Left kidney (tissue), 2 donors: Measurements from ENCODE around the gene ADIPOR2. TPM values are rescaled to one million over a fixed set of nuclear protein-coding genes. Genes with fewer than 3 reads are reported as not detected.

Experiments used
- DNase-seq: peaks from one replicate; pipeline ENCODE4 v3.0.0-alpha.2; 2013
- polyA plus RNA-seq: library from polyadenylated mRNA; unstranded; fragments of 120-200 nt; gene quantifications from one replicate; pipeline ENCODE4 v1.2.1, GENCODE V29; 2013; ENCODE audit not compliant: insufficient read length

The ADIPOR2 gene
- polyA plus RNA-seq, 1 donor, result 49.2 TPM

DNA sequence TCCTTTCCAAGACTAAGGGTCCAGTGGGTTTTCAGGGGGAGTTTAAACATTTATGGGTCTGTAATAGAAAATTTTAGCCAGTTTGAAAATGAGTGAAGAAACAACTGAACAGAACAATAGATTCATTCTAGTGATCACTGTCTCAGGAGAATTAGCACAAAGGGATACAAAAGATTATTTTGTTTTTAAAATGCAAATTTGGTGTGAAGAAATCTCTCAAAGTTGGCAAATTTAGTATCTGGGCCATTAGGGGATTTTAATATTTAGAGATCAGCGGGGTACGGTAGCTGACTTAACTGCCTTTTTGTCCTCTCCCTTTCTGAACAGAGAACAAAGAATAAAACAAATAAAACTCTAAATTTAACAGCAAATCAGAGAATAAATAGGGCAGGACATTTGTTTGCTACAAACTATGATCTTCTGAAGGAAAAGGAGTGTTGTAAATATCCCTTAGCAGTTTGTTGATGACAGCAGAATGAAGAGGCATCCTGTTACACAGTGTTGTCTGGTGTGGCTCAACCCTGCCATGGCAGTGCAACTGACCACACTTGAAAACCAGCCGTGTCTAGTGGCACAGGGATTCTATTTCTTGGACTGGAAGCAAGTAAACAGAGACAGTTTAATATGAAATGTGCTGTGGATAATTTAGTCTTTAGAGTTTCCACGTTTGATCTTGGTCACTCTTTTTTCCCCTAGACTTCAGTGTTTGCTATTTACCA is 83.2 kb downstream of the ADIPOR2 start:
- peak; percentile 32 for DNase-seq

DNA sequence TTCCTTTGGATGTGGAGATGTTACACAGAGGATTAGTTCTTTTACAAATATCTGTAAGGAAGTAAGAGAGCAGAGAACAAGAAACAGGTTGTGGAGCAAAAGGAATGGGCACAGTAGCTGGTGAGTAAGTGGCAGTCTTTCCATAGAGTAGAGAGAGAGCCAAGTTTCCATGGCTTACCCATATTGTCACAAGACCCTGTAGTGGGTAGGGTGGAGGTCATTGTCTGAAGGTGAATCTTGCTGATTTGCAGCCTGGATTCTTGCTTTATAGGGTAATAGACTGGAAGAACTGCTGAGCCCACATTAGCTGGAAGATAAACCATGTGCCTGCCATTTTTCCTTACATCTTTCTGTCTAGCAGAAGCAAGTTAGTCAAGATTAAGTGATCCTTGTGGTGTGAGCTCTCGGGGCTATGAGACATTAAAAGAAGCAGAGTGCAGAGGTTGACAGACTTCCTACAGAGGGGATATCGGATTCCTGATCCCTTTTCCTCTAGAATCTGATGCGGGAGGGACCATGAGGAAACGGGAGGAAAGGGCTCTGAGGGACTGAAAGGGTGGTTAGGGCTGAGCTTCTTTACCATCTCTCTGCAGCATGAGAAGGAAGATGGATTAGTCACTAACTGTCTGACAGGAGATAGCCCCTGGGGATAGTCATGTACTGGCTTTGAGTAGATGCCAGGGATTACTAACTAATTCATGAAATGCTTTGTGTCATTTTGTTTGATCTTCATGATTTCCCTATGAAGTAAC is 85.5 kb downstream of the ADIPOR2 start:
- DNase-seq, result no peak

- no peak for DNase-seq
Measured at GRCh38 chr12:1777798-1778197, 86.9 kb downstream of the ADIPOR2 start.

GRCh38 chr12:1778911-1779310 is 88.0 kb downstream of the ADIPOR2 start:
- no peak for DNase-seq

GRCh38 chr12:1779783-1780182 is 88.9 kb downstream of the ADIPOR2 start:
- no peak for DNase-seq

DNA sequence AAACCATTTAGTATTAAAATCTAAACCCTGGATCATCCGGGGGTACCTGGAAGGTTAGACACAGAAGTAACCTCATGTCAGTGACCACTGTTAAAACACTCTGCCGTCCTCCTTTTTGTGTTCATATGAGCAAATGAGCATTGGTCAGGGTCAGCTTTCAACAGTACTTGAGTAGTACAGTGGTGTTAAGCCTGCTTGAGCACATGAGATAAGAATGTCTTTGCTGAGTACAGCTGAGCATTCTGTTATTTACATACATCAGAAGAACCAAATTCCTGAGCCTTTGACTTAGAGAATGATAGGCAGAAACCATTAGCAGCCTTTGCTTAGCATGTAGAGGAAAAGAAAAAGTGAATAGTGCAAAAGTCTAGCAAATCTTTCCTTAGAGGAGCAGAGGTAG is 90.9 kb downstream of the ADIPOR2 start:
- no peak for DNase-seq

- DNase-seq, result no peak
Measured at GRCh38 chr12:1782215-1782614, 91.3 kb downstream of the ADIPOR2 start.

GRCh38 chr12:1787714-1788113 is 96.8 kb downstream of the ADIPOR2 start:
- no peak for DNase-seq

- no peak for DNase-seq
Measured at GRCh38 chr12:1790444-1790843, 99.6 kb downstream of the ADIPOR2 start.

GRCh38 chr12:1791104-1791841 is 100.4 kb downstream of the ADIPOR2 start:
- peak; percentile 53 for DNase-seq

DNA sequence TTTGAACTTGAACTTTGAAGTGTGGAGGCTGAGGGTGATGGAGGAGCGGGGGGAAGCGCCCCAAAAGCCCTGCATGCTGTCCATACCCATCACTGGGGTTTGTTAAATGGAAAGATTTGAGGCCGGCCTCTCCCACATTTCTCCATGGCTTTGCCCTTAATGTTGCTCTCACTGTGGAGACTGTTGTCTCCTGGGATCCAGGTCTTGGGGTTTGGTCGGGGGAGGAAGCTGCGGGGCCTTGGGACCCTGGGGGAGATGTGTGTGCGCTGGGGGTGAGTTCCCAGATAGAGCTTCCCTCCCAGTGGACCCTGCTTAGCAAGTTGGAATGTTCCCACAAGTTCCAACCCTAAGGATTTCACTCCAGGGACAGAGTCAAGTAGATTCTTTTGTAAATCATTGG is 101.5 kb downstream of the ADIPOR2 start:
- no peak for DNase-seq

DNA sequence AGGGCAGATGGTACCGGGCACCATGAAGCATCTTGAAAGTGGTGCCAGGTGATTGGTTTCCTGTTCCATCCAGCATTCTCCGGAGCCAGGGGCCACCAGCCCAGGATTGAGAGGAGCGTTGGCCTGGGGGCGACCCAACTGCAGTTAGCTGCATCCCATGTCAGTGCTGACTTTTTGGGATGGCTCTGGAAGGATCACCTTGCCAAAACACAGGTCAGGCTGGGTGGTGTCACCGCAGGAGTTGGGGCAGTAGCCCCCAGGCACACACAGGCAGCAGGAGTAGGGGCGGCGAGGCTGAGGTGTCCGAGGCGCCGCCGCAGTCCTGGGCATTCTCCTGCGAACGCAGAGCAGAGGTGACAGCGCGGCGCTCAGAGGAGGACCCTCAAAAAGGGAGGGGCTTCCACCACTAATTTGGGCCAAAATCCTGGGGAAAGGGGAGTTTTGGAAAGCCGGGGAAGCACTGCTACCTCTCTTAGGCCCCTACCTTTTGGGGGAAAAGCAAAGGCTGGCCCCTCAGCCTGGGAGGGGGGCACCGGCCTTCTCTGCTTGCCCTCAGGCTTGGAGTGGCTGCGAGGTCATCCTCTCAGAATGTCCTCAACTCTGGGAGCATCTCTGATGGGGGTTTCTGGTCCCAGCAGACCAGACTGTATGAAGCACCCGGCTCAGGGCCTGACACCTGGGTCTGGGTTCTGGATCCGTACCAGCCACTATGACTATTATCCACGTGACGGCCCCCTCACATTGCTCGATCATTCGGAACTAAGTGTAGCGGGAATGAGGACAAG is 102.7 kb downstream of the ADIPOR2 start:
- DNase-seq, result no peak

DNA sequence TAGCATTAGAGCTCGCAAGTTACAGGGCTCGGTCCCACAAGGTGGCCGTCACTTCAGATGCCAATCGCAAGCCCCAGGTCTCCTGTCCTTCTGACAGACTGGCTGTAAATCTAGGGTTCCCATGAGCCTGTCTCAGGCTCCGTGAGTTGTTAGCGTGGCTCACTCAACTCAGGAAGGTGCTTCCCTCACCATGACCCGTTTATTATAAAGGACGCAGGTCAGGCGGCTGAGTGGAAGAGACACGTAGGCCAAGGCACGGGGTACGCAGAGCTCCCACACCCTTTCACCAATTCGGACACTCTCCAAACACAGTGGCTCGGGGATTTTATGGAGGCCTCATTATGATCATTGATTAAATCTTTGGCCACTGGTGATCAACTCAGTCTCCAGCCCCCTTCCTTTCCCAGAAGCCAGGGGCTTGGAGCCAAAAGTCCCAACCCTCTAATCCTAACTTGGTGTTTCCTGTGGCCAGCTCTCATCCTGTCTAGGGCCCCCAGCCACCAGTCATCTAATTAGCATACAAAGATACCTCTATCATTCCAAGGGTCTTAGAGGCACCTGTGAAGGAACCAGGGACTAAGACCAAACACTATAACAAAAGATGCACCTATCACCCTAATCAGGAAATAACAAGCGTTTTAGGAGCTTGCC is 103.7 kb downstream of the ADIPOR2 start:
- DNase-seq, result no peak

- no peak for DNase-seq
Measured at GRCh38 chr12:1795221-1795784, 104.4 kb downstream of the ADIPOR2 start.

DNA sequence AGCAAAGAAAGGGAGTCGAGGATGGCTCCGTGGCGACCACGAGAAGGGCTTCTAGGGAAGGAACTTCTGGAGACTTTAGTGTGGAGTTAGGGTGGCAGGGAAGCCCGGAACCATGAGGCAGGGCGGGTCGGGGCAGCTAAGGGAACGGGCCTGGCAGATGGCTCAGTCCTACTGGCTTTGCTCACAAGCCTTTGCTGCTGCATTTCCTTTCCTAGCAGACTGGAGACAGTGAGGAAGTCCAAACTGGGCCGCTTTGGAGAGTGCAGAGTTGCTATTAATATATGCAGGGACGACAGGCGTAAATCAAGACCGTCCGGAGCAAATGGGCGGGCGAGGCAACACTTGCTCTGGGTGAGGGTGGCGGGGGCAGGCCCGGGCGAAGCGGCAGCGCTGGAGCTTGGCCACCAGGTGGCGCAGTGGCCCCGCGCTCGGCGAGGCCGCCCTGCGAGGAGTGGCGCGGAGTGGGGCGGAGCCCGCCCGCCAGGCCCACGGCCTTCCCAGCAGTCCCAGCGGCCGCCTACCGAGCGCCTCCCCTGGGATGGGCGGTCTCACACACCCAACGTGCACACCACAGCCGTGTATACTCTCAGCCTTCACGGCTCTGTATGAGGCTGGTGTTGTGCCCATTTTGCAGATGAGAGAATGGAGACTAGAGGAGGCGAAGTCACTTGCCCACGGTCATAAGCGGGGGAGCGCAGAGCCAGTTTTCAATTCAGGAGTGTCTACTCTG is 105.1 kb downstream of the ADIPOR2 start:
- DNase-seq, result peak; percentile 82

DNA sequence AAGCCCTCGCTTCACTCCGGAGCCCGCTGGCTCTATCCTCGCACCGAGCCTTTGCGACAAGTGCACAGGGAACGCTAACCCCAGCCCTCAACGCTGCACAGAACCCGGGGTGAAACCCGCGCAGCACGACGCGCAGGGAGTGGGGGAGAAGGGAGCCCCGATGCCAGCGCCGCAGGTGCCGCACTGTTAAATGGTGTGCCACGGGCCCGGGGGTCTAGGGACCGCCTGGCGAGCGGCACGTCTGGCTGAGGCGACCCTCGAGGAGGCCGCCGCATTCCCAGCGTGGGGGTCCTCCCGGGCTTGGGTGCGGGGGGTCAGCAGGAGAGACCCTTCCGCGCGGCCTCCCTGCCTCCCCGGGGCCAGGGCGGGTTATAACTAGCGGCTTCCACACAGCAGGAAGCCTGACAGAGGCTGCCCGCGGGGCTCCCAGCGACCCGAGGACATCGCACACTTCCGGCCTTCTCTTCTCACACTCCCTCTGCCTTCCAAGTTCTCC is 105.7 kb downstream of the ADIPOR2 start:
- no peak for DNase-seq

- no peak for DNase-seq
Measured at GRCh38 chr12:1797011-1797901, 106.4 kb downstream of the ADIPOR2 start.

- no peak for DNase-seq
Measured at GRCh38 chr12:1797991-1798640, 107.2 kb downstream of the ADIPOR2 start.

DNA sequence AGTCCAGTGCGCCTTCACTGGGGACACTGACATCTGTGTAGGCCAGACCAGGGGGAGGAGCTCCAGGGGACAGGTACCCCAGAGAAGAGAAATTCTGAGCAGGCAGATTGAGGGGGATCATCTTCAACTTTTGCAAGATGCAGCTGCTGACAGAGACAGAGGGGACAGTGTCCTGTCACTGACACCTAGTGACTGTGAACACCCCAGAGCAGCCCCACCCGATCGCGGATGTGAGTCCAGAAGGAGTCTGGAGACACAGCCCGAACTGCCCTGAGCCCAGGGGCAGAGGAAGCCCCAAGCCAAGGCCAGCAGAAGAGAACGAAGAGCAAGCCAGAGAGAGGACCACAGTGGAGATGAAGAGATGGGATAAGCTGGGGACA is 107.8 kb downstream of the ADIPOR2 start:
- no peak for DNase-seq
